RWPE1 (cell line): ENCODE measurements around the gene TMEM44.

Source experiments
- CTCF ChIA-PET: fragments of 350-600 bp; sonication (Branson Sonifier 250); formaldehyde crosslinking; extraction: SDS; loops from one replicate; lab custom pipeline; 2021; lab: Yijun Ruan, JAX
- POLR2A ChIA-PET: fragments of 400-600 bp; formaldehyde crosslinking; extraction: SDS; loops from one replicate; lab custom pipeline; 2020; ENCODE audit warnings: antibody characterized with exemption; ENCODE audit not compliant: low non-redundant PET; lab: Yijun Ruan, JAX
- DNase-seq: peaks from one replicate; pipeline ENCODE4 v3.0.0; 2012; ENCODE audit warnings: low spot score
- H3K27ac ChIP-seq: fragments of 450-650 bp; 2 replicates; pipeline ENCODE4 v1.5.1; 2017
- CTCF ChIP-seq: fragments of 450-650 bp; conservative IDR thresholded peaks from 2 replicates; pipeline ENCODE4 v1.5.1; 2017; ENCODE audit warnings: low read depth, mild to moderate bottlenecking

Gene TMEM44

GRCh38 chr3:194570235-194570634 lies 63.0 kb downstream of the TMEM44 start:
- ChIA-PET CTCF (interaction anchor here (0.7 kb wide), 1 partner anchor 101 kb away, joined by 3 read pairs; no protein-coding TSS in a partner anchor), POLR2A (no interaction called here)
- TF ChIP-seq CTCF = no peak
- H3K27ac ChIP-seq = no peak overlapping the region
- DNase-seq = no peak

GRCh38 chr3:194569252-194569651 lies 64.0 kb downstream of the TMEM44 start:
- POLR2A ChIA-PET = no interaction called here
- DNase-seq = no peak
- CTCF ChIA-PET = no interaction called here
- TF ChIP-seq CTCF = no peak
- H3K27ac ChIP-seq = no peak overlapping the region

- CTCF ChIA-PET = no interaction called here
- no peak overlapping the region for H3K27ac ChIP-seq
- POLR2A ChIA-PET = no interaction called here
- no peak for TF ChIP-seq CTCF
- DNase-seq = no peak
These were observed 67.5 kb downstream of the TMEM44 start for GRCh38 chr3:194565597-194566190.

- no peak for TF ChIP-seq CTCF
- POLR2A ChIA-PET = no interaction called here
- CTCF ChIA-PET = interaction anchor here (0.6 kb wide), 1 partner anchor 12 kb away, joined by 4 read pairs; no protein-coding TSS in a partner anchor
- no peak for DNase-seq
- H3K27ac ChIP-seq = no peak overlapping the region
These were observed 70.2 kb downstream of the TMEM44 start for GRCh38 chr3:194562986-194563385.

GRCh38 chr3:194561306-194561974 lies 71.8 kb downstream of the TMEM44 start:
- no peak for DNase-seq
- CTCF ChIA-PET = no interaction called here
- H3K27ac ChIP-seq = no peak overlapping the region
- POLR2A ChIA-PET = no interaction called here
- no peak for TF ChIP-seq CTCF

GRCh38 chr3:194560047-194560446 lies 73.2 kb downstream of the TMEM44 start:
- no peak for DNase-seq
- H3K27ac ChIP-seq = no peak overlapping the region
- ChIA-PET POLR2A (no interaction called here), CTCF (no interaction called here)
- TF ChIP-seq CTCF = no peak
